GM12864 (cell line): ENCODE data around the gene ISL1.

Experiments used
- DNase-seq: peaks from one replicate; pipeline ENCODE4 v3.0.0-alpha.2; 2011; ENCODE audit warnings: low read depth
- H3K4me3 ChIP-seq: 2 replicates; pipeline ENCODE4 v1.5.1; 2011; ENCODE audit warnings: mild to moderate bottlenecking, low read depth, low read length, control low read depth
- TF ChIP-seq, protein P1 (sequence below): IDR thresholded peaks from 2 replicates; pipeline ENCODE4 v1.5.1; 2011; ENCODE audit warnings: low read depth, mild to moderate bottlenecking, moderate library complexity, low read length, control low read depth, inconsistent platforms; ENCODE audit errors: missing control alignments

Gene ISL1

DNA sequence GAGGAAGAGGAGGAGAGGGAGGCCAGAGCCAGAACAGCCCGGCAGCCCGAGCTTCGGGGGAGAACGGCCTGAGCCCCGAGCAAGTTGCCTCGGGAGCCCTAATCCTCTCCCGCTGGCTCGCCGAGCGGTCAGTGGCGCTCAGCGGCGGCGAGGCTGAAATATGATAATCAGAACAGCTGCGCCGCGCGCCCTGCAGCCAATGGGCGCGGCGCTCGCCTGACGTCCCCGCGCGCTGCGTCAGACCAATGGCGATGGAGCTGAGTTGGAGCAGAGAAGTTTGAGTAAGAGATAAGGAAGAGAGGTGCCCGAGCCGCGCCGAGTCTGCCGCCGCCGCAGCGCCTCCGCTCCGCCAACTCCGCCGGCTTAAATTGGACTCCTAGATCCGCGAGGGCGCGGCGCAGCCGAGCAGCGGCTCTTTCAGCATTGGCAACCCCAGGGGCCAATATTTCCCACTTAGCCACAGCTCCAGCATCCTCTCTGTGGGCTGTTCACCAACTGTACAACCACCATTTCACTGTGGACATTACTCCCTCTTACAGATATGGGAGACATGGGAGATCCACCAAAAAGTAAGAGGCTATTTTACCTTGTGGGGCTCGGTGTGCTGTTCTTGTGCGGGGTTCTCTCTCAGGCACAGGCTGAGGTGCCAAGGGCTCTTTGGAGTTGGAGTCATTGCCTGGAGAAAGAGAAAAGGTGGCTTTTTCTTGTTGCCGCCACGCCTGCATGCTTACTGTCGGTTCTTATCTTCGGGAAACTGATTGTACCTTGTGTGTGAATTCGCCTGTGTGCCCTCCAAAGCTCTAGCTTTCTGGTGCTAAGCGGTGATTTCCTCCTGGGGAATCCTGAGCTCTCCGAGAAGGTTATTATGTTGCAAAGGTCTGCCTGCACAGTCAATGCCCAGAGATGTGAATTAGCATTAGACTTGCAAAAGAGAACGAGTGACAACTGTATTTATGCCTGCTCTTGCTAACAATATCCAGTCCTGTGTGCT, at the start of gene ISL1:
TSS of gene ISL1 (plus strand) at position 318 of the 991 bp plus-strand sequence. CDS start at position 542, 224 bp downstream.
- no peak for DNase-seq
- TF ChIP-seq, protein P1, sequence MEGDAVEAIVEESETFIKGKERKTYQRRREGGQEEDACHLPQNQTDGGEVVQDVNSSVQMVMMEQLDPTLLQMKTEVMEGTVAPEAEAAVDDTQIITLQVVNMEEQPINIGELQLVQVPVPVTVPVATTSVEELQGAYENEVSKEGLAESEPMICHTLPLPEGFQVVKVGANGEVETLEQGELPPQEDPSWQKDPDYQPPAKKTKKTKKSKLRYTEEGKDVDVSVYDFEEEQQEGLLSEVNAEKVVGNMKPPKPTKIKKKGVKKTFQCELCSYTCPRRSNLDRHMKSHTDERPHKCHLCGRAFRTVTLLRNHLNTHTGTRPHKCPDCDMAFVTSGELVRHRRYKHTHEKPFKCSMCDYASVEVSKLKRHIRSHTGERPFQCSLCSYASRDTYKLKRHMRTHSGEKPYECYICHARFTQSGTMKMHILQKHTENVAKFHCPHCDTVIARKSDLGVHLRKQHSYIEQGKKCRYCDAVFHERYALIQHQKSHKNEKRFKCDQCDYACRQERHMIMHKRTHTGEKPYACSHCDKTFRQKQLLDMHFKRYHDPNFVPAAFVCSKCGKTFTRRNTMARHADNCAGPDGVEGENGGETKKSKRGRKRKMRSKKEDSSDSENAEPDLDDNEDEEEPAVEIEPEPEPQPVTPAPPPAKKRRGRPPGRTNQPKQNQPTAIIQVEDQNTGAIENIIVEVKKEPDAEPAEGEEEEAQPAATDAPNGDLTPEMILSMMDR = no peak
- peak within 1 kb of the TSS; percentile 24 for H3K4me3 ChIP-seq

DNA sequence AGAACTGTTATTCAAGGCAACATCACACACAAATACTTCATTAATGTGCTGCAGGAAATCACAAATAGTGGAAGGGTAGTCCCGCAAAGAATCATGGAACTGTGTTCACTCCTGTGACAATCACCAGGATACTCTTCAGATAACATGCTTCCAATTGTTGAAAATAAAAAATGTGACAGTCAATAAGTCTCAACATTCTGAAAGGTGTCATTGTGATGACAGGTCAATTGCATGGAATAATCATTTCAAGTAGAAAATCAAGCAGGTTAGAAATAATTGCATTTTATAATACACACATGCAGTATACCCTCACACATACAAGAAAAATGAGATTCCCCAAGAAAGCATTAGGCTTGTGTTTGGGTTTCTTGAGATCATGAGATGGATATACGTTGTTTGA, 46.4 kb upstream of the ISL1 start:
- DNase-seq = no peak
- TF ChIP-seq, protein P1 = no peak
- no peak overlapping the region for H3K4me3 ChIP-seq

DNA sequence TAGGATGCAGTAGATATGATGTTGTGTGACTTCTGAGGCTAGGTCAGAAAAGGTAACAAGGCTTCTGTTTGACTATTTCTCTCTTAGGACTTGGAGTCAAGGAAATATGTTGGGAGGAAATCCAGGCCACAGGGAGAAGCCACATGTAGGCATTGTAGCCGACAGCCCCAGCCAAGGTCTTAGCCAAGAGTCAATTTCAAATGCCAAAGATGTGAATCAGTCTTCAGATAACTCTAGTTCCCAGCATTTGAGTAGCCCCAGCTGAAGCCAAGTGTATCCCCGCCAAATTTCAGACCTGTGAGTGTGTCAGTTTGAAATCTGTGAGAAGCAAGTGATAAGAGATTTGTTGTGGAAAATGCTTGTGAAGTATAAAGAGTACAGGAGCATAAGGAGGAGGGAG, 38.1 kb upstream of the ISL1 start:
- H3K4me3 ChIP-seq = no peak overlapping the region
- DNase-seq = no peak
- TF ChIP-seq, protein P1 = no peak

DNA sequence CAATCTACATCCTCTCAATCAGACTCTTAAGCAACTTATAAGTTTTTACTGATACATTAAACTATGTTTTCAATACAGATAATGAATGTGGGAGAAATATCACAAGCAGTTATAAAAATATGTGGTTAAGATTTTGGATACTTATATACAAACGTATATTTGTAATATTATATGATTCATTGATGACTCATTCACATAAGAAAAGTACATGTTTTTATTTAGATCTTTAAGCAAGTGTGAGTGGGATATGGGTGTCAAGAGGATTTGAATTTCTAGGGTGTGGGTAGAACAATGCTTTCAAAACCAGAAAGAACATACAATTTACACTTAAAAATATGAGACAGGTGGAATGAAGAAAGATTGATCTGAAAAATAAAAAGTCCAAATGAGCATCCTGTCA, 36.1 kb upstream of the ISL1 start:
- no peak overlapping the region for H3K4me3 ChIP-seq
- TF ChIP-seq, protein P1 = no peak
- DNase-seq = no peak

DNA sequence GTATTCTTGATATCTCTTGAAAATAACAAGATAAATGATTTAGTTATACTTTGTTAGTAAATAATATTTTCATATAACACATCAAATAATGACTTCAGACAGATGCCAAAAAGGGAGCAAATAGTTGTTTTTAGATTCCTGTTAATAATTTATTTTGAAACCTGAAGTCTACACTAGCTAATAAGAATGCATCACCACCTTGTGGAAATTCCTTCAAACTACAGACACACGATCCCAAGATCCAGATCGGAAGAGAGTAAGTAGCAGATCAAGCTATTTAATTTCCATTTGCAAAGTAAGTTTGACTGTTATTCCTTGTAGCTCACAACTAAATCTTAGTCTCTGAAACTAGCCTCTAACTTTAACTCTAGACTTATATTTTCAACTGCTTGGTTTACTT, 35.5 kb upstream of the ISL1 start:
- DNase-seq = no peak

DNA sequence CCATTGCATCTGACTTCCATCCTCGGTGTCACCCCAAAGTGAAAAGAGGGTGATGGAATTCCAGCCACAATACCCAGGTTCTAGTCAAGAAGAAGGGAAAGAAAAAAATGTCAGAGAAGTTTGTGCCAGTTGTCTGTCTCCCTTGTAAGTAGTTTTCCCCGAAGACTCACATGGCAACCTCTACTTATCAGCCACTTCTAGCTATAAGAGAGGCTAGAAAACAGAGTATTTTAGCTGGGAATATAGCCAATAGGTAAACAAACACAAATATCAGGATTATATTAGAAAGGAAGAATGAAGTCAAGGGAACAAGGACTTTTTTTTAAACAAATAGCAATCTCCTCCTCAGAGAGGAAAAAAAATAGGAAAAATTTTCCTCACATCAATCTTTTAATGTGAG, 12.2 kb upstream of the ISL1 start:
- TF ChIP-seq, protein P1 = no peak
- H3K4me3 ChIP-seq = no peak overlapping the region
- DNase-seq = no peak

More for the DNA sequence above, 35.5 kb upstream of the ISL1 start:
- H3K4me3 ChIP-seq = no peak overlapping the region
- TF ChIP-seq, protein P1 = no peak
